ENCODE data around the gene AMER3.

DNA sequence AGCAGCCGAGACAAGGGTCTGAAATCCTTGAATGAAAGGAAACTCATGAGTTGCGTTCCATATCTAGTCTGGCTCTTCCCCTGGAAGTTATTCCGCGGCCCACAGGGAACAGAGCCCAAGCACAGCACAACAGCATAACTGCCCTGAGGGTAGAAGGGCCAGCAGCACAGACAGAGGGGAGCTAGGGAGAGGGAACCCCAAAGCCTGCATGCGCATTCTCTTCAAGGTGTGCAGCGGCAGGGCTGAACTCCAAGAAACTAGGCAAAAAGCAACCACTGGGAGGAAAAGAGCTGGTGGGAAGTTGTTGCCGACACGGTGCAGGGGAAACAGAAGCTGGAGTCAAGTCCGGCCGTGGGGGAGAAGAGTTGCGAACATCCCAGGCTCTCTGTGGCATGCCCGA, 14.7 kb upstream of the AMER3 start:
- TF ChIP-seq TAF1 (IDR thresholded peaks at IDR 0.05; ENCODE audit: borderline replicate concordance, insufficient read depth, low read length), result no peak
- no peak for TF ChIP-seq POLR2AphosphoS5 (IDR thresholded peaks at IDR 0.05; ENCODE audit: low read depth, low read length)
- TF ChIP-seq SIN3A (IDR thresholded peaks at IDR 0.05; ENCODE audit: borderline replicate concordance, insufficient read depth, low read length), result no peak
